ENCODE data around the gene BRINP1.

DNA sequence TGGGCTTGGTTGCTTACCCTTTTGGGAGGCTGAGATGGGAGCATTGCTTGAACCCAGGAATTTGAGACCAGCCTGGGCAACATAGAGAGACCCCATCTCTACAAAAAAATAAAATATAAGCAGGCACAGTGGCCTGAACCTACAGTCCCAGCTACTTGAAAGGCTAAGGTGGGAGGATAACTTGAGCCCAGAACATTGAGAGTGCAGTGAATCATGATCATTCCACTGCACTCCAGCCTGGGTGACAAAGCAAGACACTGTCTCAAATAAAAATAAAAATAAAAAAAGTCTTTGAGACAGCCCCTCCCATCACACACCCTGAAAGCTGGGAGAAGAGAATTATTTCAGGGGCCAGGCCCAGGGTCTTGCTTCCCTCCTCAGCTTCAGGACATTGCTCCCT lies 251.8 kb downstream of the BRINP1 start:
- TF ChIP-seq CTCF (IDR thresholded peaks at IDR 0.05) (no peak), POLR2AphosphoS5 (IDR thresholded peaks at IDR 0.05; ENCODE audit: low read depth, low read length) (no peak), REST (IDR thresholded peaks at IDR 0.05; ENCODE audit: insufficient read depth in 1 of 2, low read depth in 2 of 2, low read length in 1 of 2) (no peak), SIN3A (IDR thresholded peaks at IDR 0.05; ENCODE audit: borderline replicate concordance, insufficient read depth, low read depth, low read length) (no peak)

Data from Panc1 (cell line).